ENCODE measurements around the gene FAM83G.
"Not testable (repeated sequence)": the region's sequence is repeated elsewhere in the genome, so short reads cannot be mapped to it uniquely, and the experiment has no call there.

Gene FAM83G

GRCh38 chr17:18966831-18967624, 37.5 kb downstream of the FAM83G start:
- DNase-seq (ENCODE audit: low read depth): no peak

- DNase-seq (ENCODE audit: low read depth): no peak
Measured at GRCh38 chr17:18965530-18966236, 38.9 kb downstream of the FAM83G start.

- DNase-seq (ENCODE audit: low read depth): no peak
Measured at GRCh38 chr17:18964550-18964949, 40.0 kb downstream of the FAM83G start.

- no peak for DNase-seq (ENCODE audit: low read depth)
Measured at GRCh38 chr17:18964018-18964351, 40.6 kb downstream of the FAM83G start.

- DNase-seq (ENCODE audit: low read depth): no peak
Measured at GRCh38 chr17:18963126-18964017, 41.2 kb downstream of the FAM83G start.

- no peak for DNase-seq (ENCODE audit: low read depth)
Measured at GRCh38 chr17:18962494-18962815, 42.1 kb downstream of the FAM83G start.

GRCh38 chr17:18961634-18962493, 42.7 kb downstream of the FAM83G start:
- no peak for DNase-seq (ENCODE audit: low read depth)

- peak; percentile 32 for DNase-seq (ENCODE audit: low read depth)
Measured at GRCh38 chr17:18960803-18961511, 43.6 kb downstream of the FAM83G start.

- DNase-seq (ENCODE audit: low read depth): no peak
Measured at GRCh38 chr17:18960241-18960665, 44.3 kb downstream of the FAM83G start.

- DNase-seq (ENCODE audit: low read depth): no peak
Measured at GRCh38 chr17:18959845-18960240, 44.7 kb downstream of the FAM83G start.

GRCh38 chr17:18959071-18959844, 45.3 kb downstream of the FAM83G start:
- no peak for DNase-seq (ENCODE audit: low read depth)

GRCh38 chr17:18958611-18959010, 46.0 kb downstream of the FAM83G start:
- DNase-seq (ENCODE audit: low read depth): no peak

- no peak for DNase-seq (ENCODE audit: low read depth)
Measured at GRCh38 chr17:18957831-18958230, 46.7 kb downstream of the FAM83G start.

- no peak for DNase-seq (ENCODE audit: low read depth)
Measured at GRCh38 chr17:18956581-18956980, 48.0 kb downstream of the FAM83G start.

GRCh38 chr17:18956021-18956420, 48.5 kb downstream of the FAM83G start:
- not testable (repeated sequence) for DNase-seq (ENCODE audit: low read depth)

GRCh38 chr17:18955009-18955408, 49.6 kb downstream of the FAM83G start:
- no peak for DNase-seq (ENCODE audit: low read depth)

GRCh38 chr17:18954321-18954720, 50.2 kb downstream of the FAM83G start:
- DNase-seq (ENCODE audit: low read depth): no peak

- DNase-seq (ENCODE audit: low read depth): no peak
Measured at GRCh38 chr17:18953231-18953728, 51.3 kb downstream of the FAM83G start.

- DNase-seq (ENCODE audit: low read depth): no peak
Measured at GRCh38 chr17:18951941-18952842, 52.4 kb downstream of the FAM83G start, which contains the start of gene SLC5A10. Gene SLC5A10 (plus strand): TSS chr17:18952165. CDS start chr17:18952206, 41 bp downstream.

Measured in GM04504 (cell line).